Measurements from ENCODE around the gene ITPK1.

Gene ITPK1

GRCh38 chr14:92920001-92920400 lies 195.7 kb downstream of the ITPK1 start:
- Mint-ChIP-seq H3K9me3 (peaks cover 0 to 3% of the 10 kb centered on the region in 2 donors), H3K4me3 (no peak overlapping the region), H3K4me1 (ENCODE audit: low read depth in 2 of 2) (peaks cover 5 to 7% of the 10 kb centered on the region in 2 donors), H3K36me3 (ENCODE audit: insufficient read depth) (peaks cover 3% of the 10 kb centered on the region), H3K27me3 (peaks cover 29 to 75% of the 10 kb centered on the region in 2 donors), H3K27ac (no peak overlapping the region)
- DNase-seq: no peak
- ATAC-seq (replicated peaks): no peak

- peaks cover 3% of the 10 kb centered on the region for H3K36me3 Mint-ChIP-seq (ENCODE audit: insufficient read depth)
- H3K4me1 Mint-ChIP-seq (ENCODE audit: low read depth in 2 of 2): peaks cover 1 to 4% of the 10 kb centered on the region in 2 donors
- H3K27me3 Mint-ChIP-seq: peaks cover 24 to 61% of the 10 kb centered on the region in 2 donors
- DNase-seq (no peak), ATAC-seq (replicated peaks) (no peak)
- no peak overlapping the region for H3K27ac Mint-ChIP-seq
- no peak overlapping the region for H3K4me3 Mint-ChIP-seq
- H3K9me3 Mint-ChIP-seq: peaks cover 0 to 3% of the 10 kb centered on the region in 2 donors
Measured at GRCh38 chr14:92917956-92918355, 197.8 kb downstream of the ITPK1 start.

DNA sequence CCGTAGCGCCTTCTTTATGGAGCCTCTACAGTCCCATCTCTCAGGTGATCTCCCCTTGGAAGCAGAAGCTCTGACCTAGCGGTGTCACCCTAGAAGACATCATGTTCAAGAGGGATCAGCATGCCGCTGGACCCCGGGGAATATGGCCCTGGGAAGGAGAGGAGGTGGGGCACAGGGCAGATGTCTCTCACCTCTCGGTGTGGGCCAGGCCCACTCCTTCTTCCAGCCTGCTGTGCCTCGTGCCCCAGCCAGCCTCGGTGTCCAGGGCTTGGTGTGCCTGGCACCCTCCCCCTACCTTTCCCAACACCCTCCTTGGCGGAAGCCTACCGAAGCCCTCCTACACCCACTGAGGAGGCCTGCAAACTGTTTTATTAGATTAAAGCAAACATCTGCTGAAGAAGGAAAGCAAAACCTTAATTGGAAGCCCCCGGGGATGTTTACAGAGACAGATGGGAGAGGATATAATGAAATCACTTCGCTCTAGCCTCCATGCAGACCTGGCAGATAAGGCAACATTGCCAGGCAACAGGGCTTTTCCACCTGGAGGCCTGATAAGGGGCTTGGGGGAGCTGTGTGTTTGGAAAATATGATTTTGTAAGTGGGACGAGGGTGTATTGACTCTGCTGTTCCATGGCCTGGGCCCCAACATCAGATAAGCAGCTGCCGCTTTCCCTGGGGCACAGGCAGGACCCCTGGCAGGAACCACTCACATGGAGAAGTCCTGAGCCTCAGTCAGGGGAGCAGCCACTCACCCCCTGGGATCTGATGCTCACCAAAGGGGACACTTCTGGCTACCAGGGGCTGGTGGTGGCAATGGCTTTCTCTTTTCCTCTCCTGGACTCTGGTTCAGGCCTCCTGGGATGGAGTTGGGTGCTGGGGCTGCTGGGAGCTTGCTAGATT lies 198.4 kb downstream of the ITPK1 start:
- DNase-seq: no peak
- Mint-ChIP-seq H3K4me1 (ENCODE audit: low read depth in 2 of 2) (peaks cover 0 to under 1% of the 10 kb centered on the region in 2 donors), H3K27ac (peak overlapping the region in 1 of 2 donors; percentile 67), H3K4me3 (no peak overlapping the region), H3K36me3 (ENCODE audit: insufficient read depth) (peaks cover 3% of the 10 kb centered on the region), H3K27me3 (peaks cover 24 to 55% of the 10 kb centered on the region in 2 donors), H3K9me3 (no peaks in the 10 kb centered on the region)
- no peak for ATAC-seq (replicated peaks)

DNA sequence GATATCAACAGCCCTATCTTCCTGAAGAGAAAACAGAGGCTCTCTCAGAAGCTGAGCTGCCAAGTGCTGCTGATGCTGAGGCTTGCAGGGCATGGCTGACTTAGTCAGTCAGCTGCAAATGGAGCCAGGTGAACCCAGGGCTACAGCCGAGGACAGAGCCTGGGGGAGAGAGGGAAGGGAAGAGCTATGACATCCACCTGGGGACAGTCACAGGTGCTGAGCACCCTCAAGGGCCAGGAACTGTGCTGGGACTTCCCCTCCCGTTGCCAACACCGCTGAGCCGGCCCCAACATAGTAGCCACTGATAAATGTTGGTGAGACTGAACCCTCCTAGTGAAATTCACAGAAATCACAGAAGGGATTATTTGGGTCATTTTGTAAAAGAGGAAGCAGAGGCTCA lies 199.5 kb downstream of the ITPK1 start:
- Mint-ChIP-seq H3K4me3 (no peak overlapping the region), H3K27ac (no peak overlapping the region)
- ATAC-seq (replicated peaks): no peak

GRCh38 chr14:92914087-92914656 lies 201.6 kb downstream of the ITPK1 start:
- no peak for ATAC-seq (replicated peaks)
- Mint-ChIP-seq H3K4me3 (no peak overlapping the region), H3K27me3 (peaks cover 20 to 44% of the 10 kb centered on the region in 2 donors), H3K27ac (no peak overlapping the region), H3K4me1 (ENCODE audit: low read depth in 2 of 2) (no peaks in the 10 kb centered on the region), H3K36me3 (ENCODE audit: insufficient read depth) (no peaks in the 10 kb centered on the region), H3K9me3 (no peaks in the 10 kb centered on the region)
- DNase-seq: peak in 1 of 3 experiments; percentile 12

More for the DNA sequence above, 199.5 kb downstream of the ITPK1 start:
- no peak for DNase-seq
- Mint-ChIP-seq H3K4me1 (ENCODE audit: low read depth in 2 of 2) (no peaks in the 10 kb centered on the region), H3K27me3 (peaks cover 17 to 44% of the 10 kb centered on the region in 2 donors), H3K9me3 (no peaks in the 10 kb centered on the region), H3K36me3 (ENCODE audit: insufficient read depth) (peaks cover under 1% of the 10 kb centered on the region)

DNA sequence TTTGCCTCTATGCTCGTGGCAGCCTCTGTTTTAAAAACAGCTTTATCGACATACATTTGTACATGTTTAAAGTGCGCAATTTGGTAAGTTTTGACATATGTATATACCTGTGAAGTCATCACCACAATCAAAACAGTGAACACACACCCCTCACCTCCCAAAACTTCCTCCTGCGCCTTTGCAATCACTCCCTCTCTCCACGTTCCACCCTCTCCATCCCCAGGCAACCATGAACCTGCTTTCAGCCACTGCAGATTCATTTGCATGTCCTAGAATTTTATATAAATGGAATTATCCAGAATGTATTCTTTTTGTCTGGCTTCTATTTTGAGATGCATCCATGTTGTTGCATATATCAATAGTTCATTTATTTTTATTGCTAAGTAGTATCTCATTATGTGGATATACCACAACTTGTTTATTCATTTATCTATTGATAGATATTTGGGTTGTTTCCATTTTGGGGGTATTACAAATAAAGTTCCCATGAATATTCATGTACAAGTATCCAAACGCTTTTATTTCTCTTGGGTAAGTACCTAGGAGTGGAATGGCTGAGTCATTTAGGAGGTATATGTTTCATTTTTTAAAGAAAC lies 208.3 kb downstream of the ITPK1 start:
- Mint-ChIP-seq H3K4me1 (ENCODE audit: low read depth in 2 of 2) (peaks cover 8 to 11% of the 10 kb centered on the region in 2 donors), H3K36me3 (ENCODE audit: insufficient read depth) (no peaks in the 10 kb centered on the region), H3K9me3 (no peaks in the 10 kb centered on the region), H3K27me3 (peaks cover 27 to 63% of the 10 kb centered on the region in 2 donors), H3K27ac (no peak overlapping the region), H3K4me3 (no peak overlapping the region)
- ATAC-seq (replicated peaks) (no peak), DNase-seq (no peak)

GRCh38 chr14:92906823-92907222 lies 208.9 kb downstream of the ITPK1 start:
- no peak overlapping the region for H3K27ac Mint-ChIP-seq
- H3K4me1 Mint-ChIP-seq (ENCODE audit: low read depth in 2 of 2): peaks cover 8 to 11% of the 10 kb centered on the region in 2 donors
- no peaks in the 10 kb centered on the region for H3K9me3 Mint-ChIP-seq
- H3K36me3 Mint-ChIP-seq (ENCODE audit: insufficient read depth): no peaks in the 10 kb centered on the region
- DNase-seq (no peak), ATAC-seq (replicated peaks) (no peak)
- H3K4me3 Mint-ChIP-seq: no peak overlapping the region
- peaks cover 30 to 68% of the 10 kb centered on the region in 2 donors for H3K27me3 Mint-ChIP-seq

GRCh38 chr14:92906420-92906819 lies 209.3 kb downstream of the ITPK1 start:
- H3K9me3 Mint-ChIP-seq: no peaks in the 10 kb centered on the region
- H3K27me3 Mint-ChIP-seq: peaks cover 30 to 68% of the 10 kb centered on the region in 2 donors
- no peak overlapping the region for H3K4me3 Mint-ChIP-seq
- no peaks in the 10 kb centered on the region for H3K36me3 Mint-ChIP-seq (ENCODE audit: insufficient read depth)
- peaks cover 8 to 11% of the 10 kb centered on the region in 2 donors for H3K4me1 Mint-ChIP-seq (ENCODE audit: low read depth in 2 of 2)
- no peak overlapping the region for H3K27ac Mint-ChIP-seq
- ATAC-seq (replicated peaks) (no peak), DNase-seq (no peak)

- Mint-ChIP-seq H3K4me3 (no peak overlapping the region), H3K9me3 (no peaks in the 10 kb centered on the region), H3K27ac (no peak overlapping the region), H3K36me3 (ENCODE audit: insufficient read depth) (no peaks in the 10 kb centered on the region), H3K4me1 (ENCODE audit: low read depth in 2 of 2) (peaks cover 8 to 11% of the 10 kb centered on the region in 2 donors), H3K27me3 (peaks cover 35 to 75% of the 10 kb centered on the region in 2 donors)
- no peak for DNase-seq
- ATAC-seq (replicated peaks): no peak
Measured at GRCh38 chr14:92905667-92906066, 210.1 kb downstream of the ITPK1 start.

GRCh38 chr14:92903359-92903758 lies 212.4 kb downstream of the ITPK1 start:
- no peaks in the 10 kb centered on the region for H3K9me3 Mint-ChIP-seq
- H3K27me3 Mint-ChIP-seq: peaks cover 29 to 71% of the 10 kb centered on the region in 2 donors
- no peak overlapping the region for H3K4me3 Mint-ChIP-seq
- H3K4me1 Mint-ChIP-seq (ENCODE audit: low read depth in 2 of 2): peaks cover 12 to 14% of the 10 kb centered on the region in 2 donors
- H3K27ac Mint-ChIP-seq: no peak overlapping the region
- DNase-seq: no peak
- H3K36me3 Mint-ChIP-seq (ENCODE audit: insufficient read depth): no peaks in the 10 kb centered on the region
- ATAC-seq (replicated peaks): no peak

- H3K36me3 Mint-ChIP-seq (ENCODE audit: insufficient read depth): no peaks in the 10 kb centered on the region
- H3K27ac Mint-ChIP-seq: no peak overlapping the region
- H3K27me3 Mint-ChIP-seq: peaks cover 33 to 76% of the 10 kb centered on the region in 2 donors
- no peaks in the 10 kb centered on the region for H3K9me3 Mint-ChIP-seq
- ATAC-seq (replicated peaks) (no peak), DNase-seq (no peak)
- peaks cover 18 to 20% of the 10 kb centered on the region in 2 donors for H3K4me1 Mint-ChIP-seq (ENCODE audit: low read depth in 2 of 2)
- H3K4me3 Mint-ChIP-seq: no peak overlapping the region
Measured at GRCh38 chr14:92902726-92903125, 213.0 kb downstream of the ITPK1 start.

DNA sequence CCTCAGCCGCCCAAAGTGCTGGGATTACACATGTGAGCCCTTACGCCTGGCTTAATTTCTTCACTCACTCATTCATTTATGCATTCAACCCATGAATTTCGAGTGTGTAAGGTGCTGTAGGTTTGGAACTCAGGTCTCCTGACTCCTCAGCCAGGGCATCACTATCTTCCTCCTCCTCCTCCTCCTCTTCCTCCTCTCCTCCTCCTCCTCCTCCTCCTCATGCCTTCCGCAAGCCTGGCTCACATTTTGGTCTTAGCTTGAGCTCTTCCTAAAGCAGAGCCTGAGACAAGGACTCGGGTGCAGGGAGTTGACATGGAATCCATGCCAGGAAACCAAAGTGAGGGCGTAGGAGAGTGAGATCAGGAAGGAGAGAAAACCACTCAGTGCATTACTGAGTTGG lies 213.5 kb downstream of the ITPK1 start:
- H3K4me3 Mint-ChIP-seq: no peak overlapping the region
- no peak for DNase-seq
- H3K36me3 Mint-ChIP-seq (ENCODE audit: insufficient read depth): no peaks in the 10 kb centered on the region
- H3K9me3 Mint-ChIP-seq: no peaks in the 10 kb centered on the region
- H3K4me1 Mint-ChIP-seq (ENCODE audit: low read depth in 2 of 2): peaks cover 18 to 22% of the 10 kb centered on the region in 2 donors
- H3K27me3 Mint-ChIP-seq: peaks cover 36 to 76% of the 10 kb centered on the region in 2 donors
- H3K27ac Mint-ChIP-seq: no peak overlapping the region
- no peak for ATAC-seq (replicated peaks)

- DNase-seq (no peak), ATAC-seq (replicated peaks) (no peak)
- Mint-ChIP-seq H3K36me3 (ENCODE audit: insufficient read depth) (no peaks in the 10 kb centered on the region), H3K4me1 (ENCODE audit: low read depth in 2 of 2) (peaks cover 18 to 23% of the 10 kb centered on the region in 2 donors), H3K27me3 (peaks cover 38 to 76% of the 10 kb centered on the region in 2 donors), H3K9me3 (no peaks in the 10 kb centered on the region), H3K27ac (no peak overlapping the region), H3K4me3 (no peak overlapping the region)
Measured at GRCh38 chr14:92900660-92901059, 215.1 kb downstream of the ITPK1 start.
